NB4 (cell line): ENCODE measurements around the gene LPAR2.

Source experiments
- CTCF ChIP-seq: IDR thresholded peaks from one replicate; pipeline ENCODE4 v1.5.1; 2012; ENCODE audit warnings: low read depth, low read length
- MAX ChIP-seq: IDR thresholded peaks from 2 replicates; pipeline ENCODE4 v1.6.1; 2011; ENCODE audit warnings: low read depth, low read length
- MYC ChIP-seq: IDR thresholded peaks from 2 replicates; pipeline ENCODE4 v1.6.1; 2011; ENCODE audit warnings: low read depth, low read length
- POLR2A ChIP-seq: IDR thresholded peaks from 2 replicates; pipeline ENCODE4 v1.6.1; 2011; ENCODE audit warnings: mild to moderate bottlenecking; ENCODE audit not compliant: insufficient read length; ENCODE audit errors: extremely low read depth

- no peak for TF ChIP-seq CTCF
- no peak for TF ChIP-seq POLR2A
- TF ChIP-seq MYC = no peak
- no peak for TF ChIP-seq MAX
Measured at GRCh38 chr19:19613506-19613905, 14.5 kb downstream of the LPAR2 start.
